CD14-positive monocyte (primary cell): ENCODE measurements around the gene IPO4. TPM values are rescaled to one million over a fixed set of nuclear protein-coding genes. Genes with fewer than 3 reads are reported as not detected.

Experiments used
- DNase-seq, 3 donors: peaks; one replicate each; pipeline ENCODE4 v3.0.0-alpha.2; 2011 to 2022
- H2AFZ ChIP-seq: 2 replicates; pipeline ENCODE4 v1.6.0; 2012; ENCODE audit warnings: mild to moderate bottlenecking, low read depth, low read length, inconsistent platforms; ENCODE audit not compliant: insufficient read depth, poor library complexity, severe bottlenecking
- H3K27ac ChIP-seq, 2 donors: 1 replicate in 1 of 2; 2 replicates in 1 of 2; pipeline ENCODE4 v1.5.1; 2012 to 2013; ENCODE audit warnings: low read length in 2 of 2, control low read depth in 1 of 2, inconsistent platforms in 1 of 2, low read depth in 1 of 2, mild to moderate bottlenecking in 1 of 2
- H3K27me3 ChIP-seq, 2 donors: one replicate each; pipeline versions ENCODE4 v1.6.0 to v1.6.1; 2011 to 2013; ENCODE audit warnings: low read length in 2 of 2; ENCODE audit not compliant: control insufficient read depth in 2 of 2, insufficient read depth in 2 of 2
- H3K36me3 ChIP-seq, 2 donors: replicated peaks in 1 of 2; 1 replicate in 1 of 2; 2 replicates in 1 of 2; pipeline versions ENCODE4 v1.5.1 to v1.6.1; 2012 to 2013; ENCODE audit warnings: low read length in 2 of 2, control low read depth in 1 of 2, inconsistent platforms in 1 of 2, mild to moderate bottlenecking in 1 of 2; ENCODE audit not compliant: insufficient read depth in 2 of 2, control insufficient read depth in 1 of 2
- H3K4me1 ChIP-seq, 2 donors: 1 replicate in 1 of 2; 2 replicates in 1 of 2; pipeline versions ENCODE4 v1.5.1 to v1.6.1; 2012 to 2013; ENCODE audit warnings: low read length in 2 of 2, control low read depth in 1 of 2, inconsistent platforms in 1 of 2, mild to moderate bottlenecking in 1 of 2, moderate library complexity in 1 of 2; ENCODE audit not compliant: insufficient read depth in 2 of 2, control insufficient read depth in 1 of 2
- H3K4me2 ChIP-seq: replicated peaks from 2 replicates; pipeline ENCODE3; 2012; ENCODE audit warnings: low read length, moderate library complexity, mild to moderate bottlenecking; ENCODE audit not compliant: poor library complexity, severe bottlenecking; ENCODE audit errors: extremely low read depth
- H3K4me3 ChIP-seq, 3 experiments: fragments of 200-600 bp in 1 of 3; sonication (generic) in 1 of 3; replicated peaks in 1 of 3; 1 replicate in 2 of 3; 2 replicates in 1 of 3; pipeline ENCODE4 v1.5.1; 2011 to 2013; ENCODE audit warnings: low read length in 3 of 3, mild to moderate bottlenecking in 3 of 3, control low read depth in 2 of 3, low read depth in 2 of 3, inconsistent platforms in 1 of 3, moderate library complexity in 1 of 3
- H3K79me2 ChIP-seq: 2 replicates; pipeline ENCODE4 v1.6.0; 2012; ENCODE audit warnings: mild to moderate bottlenecking, control low read depth, inconsistent platforms, low read length, moderate library complexity; ENCODE audit not compliant: insufficient read depth
- H3K9ac ChIP-seq: 2 replicates; pipeline ENCODE4 v1.6.0; 2017; ENCODE audit warnings: low read length, mild to moderate bottlenecking; ENCODE audit not compliant: insufficient read depth, poor library complexity, severe bottlenecking
- H3K9me3 ChIP-seq, 2 donors: replicated peaks in 1 of 2; 1 replicate in 1 of 2; 2 replicates in 1 of 2; pipeline versions ENCODE4 v1.5.1 to v1.6.1; 2012 to 2013; ENCODE audit warnings: low read length in 2 of 2, control low read depth in 1 of 2; ENCODE audit not compliant: control insufficient read depth in 1 of 2, insufficient read depth in 1 of 2
- H4K20me1 ChIP-seq: 2 replicates; pipeline ENCODE4 v1.6.0; 2012; ENCODE audit warnings: mild to moderate bottlenecking, low read length, control low read depth, moderate library complexity; ENCODE audit not compliant: insufficient read depth
- H3K27ac Mint-ChIP-seq, 7 donors: one replicate each; pipeline ENCODE4 v1.8.0; 2020; ENCODE audit warnings: mild to moderate bottlenecking in 7 of 7, mixed read lengths in 7 of 7, moderate library complexity in 6 of 7, inconsistent platforms in 2 of 7
- H3K27me3 Mint-ChIP-seq, 3 donors: one replicate each; pipeline ENCODE4 v1.8.0; 2021 to 2022; ENCODE audit warnings: low read depth in 3 of 3, mild to moderate bottlenecking in 3 of 3, mixed read lengths in 3 of 3, moderate library complexity in 3 of 3, inconsistent platforms in 1 of 3
- H3K36me3 Mint-ChIP-seq, 2 donors: one replicate each; pipeline ENCODE4 v1.8.0; 2020; ENCODE audit warnings: mixed read lengths in 2 of 2, inconsistent platforms in 1 of 2, mild to moderate bottlenecking in 1 of 2
- H3K4me1 Mint-ChIP-seq: one replicate; pipeline ENCODE4 v1.8.0; 2020; ENCODE audit warnings: mild to moderate bottlenecking, mixed read lengths
- H3K4me3 Mint-ChIP-seq, 2 donors: one replicate each; pipeline ENCODE4 v1.8.0; 2020; ENCODE audit warnings: mild to moderate bottlenecking in 2 of 2, mixed read lengths in 2 of 2, moderate library complexity in 1 of 2
- H3K9me3 Mint-ChIP-seq, 7 donors: one replicate each; pipeline ENCODE4 v1.8.0; 2020 to 2022; ENCODE audit warnings: mixed read lengths in 7 of 7, mild to moderate bottlenecking in 6 of 7, moderate library complexity in 6 of 7, inconsistent platforms in 2 of 7
- WGBS: methylation state at CpG from one replicate; pipeline ENCODE4 v1.1.5; 2013; ENCODE audit warnings: missing lambda C conversion rate; ENCODE audit not compliant: insufficient coverage; 5-methylcytosine and 5-hydroxymethylcytosine counted together
- intact Hi-C, 2 donors: fragments of 100-400 bp; cut with micrococcal nuclease; formaldehyde crosslinking; loops; one replicate each; pipeline versions ENCODE4 v1.15.0 to v1.15.1; 2023
- polyA plus RNA-seq, 3 donors: library from polyadenylated mRNA; depleted of rRNA in 1 of 3; unstranded in 2 of 3; stranded (reverse) in 1 of 3; fragments of 300-500 nt in 2 of 3; fragments of >200 nt in 1 of 3; fragmentation: Illumina TruSeq in 2 of 3; gene quantifications; 1 replicate in 2 of 3; 2 replicates in 1 of 3; pipeline ENCODE4 v1.2.3, GENCODE V29; 2012 to 2021
- TF ChIP-seq, protein P1 (sequence below): fragments of 200-600 bp; IDR thresholded peaks from one replicate; pipeline ENCODE4 v1.8.0; 2022; ENCODE audit warnings: antibody characterized with exemption, mild to moderate bottlenecking

The IPO4 gene
- polyA plus RNA-seq, 3 donors, result 4.1 to 14.2 (median 4.3) TPM

DNA sequence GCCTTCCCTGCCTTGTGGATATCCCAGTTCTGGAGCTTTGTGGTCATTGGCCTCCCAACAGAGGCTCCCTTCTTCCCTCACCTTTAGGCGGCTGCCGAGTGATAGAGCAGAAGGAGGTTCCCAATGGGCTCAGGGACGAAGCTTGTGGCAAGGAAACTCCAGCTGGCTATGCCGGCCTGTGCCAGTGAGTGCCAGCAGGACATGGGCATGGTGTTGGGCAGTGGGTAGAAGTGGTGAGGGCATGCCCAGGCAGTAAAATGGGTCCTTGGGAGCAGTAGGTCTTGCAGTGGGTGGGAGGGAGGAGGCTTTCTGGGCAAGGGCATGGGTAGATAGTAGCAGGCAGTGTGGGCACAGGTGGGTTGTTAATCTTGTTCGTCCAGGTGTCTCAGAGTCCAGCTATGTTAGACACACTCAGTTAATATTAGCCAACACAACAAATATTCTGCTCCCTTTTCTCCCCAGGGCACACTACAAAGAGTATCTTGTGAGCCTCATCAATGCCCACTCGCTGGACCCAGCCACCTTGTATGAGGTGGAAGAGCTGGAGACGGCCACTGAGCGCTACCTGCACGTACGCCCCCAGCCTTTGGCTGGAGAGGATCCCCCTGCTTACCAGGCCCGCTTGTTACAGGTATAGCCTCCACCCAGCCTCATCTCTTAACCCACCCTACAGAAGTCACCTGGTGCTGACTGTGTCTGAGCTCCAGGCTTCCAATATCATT is 28.7 kb downstream of the IPO4 start:
- Histone ChIP-seq H3K9me3 (no peaks in the 10 kb centered on the region), H3K79me2 (peaks cover 42% of the 10 kb centered on the region), H4K20me1 (peaks cover 30% of the 10 kb centered on the region), H2AFZ (no peak overlapping the region), H3K27me3 (no peaks in the 10 kb centered on the region), H3K4me2 (no peak overlapping the region), H3K36me3 (peaks cover 70 to 74% of the 10 kb centered on the region in 2 donors), H3K27ac (peak overlapping the region; percentile 76 to 100), H3K9ac (no peak overlapping the region), H3K4me1 (peaks cover 29 to 53% of the 10 kb centered on the region in 2 donors), H3K4me3 (peak overlapping the region in 1 of 3 experiments; percentile 100)
- peaks cover 46% of the 10 kb centered on the region for H3K4me1 Mint-ChIP-seq
- TF ChIP-seq, protein P1, sequence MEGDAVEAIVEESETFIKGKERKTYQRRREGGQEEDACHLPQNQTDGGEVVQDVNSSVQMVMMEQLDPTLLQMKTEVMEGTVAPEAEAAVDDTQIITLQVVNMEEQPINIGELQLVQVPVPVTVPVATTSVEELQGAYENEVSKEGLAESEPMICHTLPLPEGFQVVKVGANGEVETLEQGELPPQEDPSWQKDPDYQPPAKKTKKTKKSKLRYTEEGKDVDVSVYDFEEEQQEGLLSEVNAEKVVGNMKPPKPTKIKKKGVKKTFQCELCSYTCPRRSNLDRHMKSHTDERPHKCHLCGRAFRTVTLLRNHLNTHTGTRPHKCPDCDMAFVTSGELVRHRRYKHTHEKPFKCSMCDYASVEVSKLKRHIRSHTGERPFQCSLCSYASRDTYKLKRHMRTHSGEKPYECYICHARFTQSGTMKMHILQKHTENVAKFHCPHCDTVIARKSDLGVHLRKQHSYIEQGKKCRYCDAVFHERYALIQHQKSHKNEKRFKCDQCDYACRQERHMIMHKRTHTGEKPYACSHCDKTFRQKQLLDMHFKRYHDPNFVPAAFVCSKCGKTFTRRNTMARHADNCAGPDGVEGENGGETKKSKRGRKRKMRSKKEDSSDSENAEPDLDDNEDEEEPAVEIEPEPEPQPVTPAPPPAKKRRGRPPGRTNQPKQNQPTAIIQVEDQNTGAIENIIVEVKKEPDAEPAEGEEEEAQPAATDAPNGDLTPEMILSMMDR, result no peak
- no peak overlapping the region for H3K4me3 Mint-ChIP-seq
- no peaks in the 10 kb centered on the region for H3K9me3 Mint-ChIP-seq
- DNase-seq, result no peak
- H3K27ac Mint-ChIP-seq, result peak overlapping the region; percentile 76 to 99 (median 97)
- intact Hi-C loops, result loop anchor here in 1 of 2 donors (2.0 kb wide), 1 partner anchor 13 kb away; the partner anchor contains the start of genes PSME2 and RNF31
- no peaks in the 10 kb centered on the region for H3K27me3 Mint-ChIP-seq
- WGBS, result 97% methylated on average over 6 of the region's 11 CpGs
- H3K36me3 Mint-ChIP-seq, result peaks cover 68 to 88% of the 10 kb centered on the region in 2 donors

DNA sequence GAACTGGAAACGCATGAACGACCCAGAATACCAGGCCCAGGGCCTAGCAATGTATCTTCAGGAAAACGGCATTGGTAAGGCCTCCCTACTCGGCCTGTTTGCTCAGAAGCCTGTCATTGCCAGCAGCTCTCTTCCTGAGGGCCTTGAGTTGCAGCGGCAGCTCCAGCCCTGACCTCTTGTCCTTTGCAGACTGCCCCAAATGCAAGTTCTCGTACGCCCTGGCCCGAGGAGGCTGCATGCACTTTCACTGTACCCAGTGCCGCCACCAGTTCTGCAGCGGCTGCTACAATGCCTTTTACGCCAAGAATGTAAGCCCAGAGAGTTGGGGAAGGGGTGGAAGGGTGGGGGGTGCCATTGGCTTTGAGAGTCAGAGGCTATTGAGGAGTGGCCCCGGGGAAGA is 31.3 kb downstream of the IPO4 start:
- H2AFZ ChIP-seq, result no peak overlapping the region
- Mint-ChIP-seq H3K9me3 (no peaks in the 10 kb centered on the region), H3K4me3 (no peak overlapping the region), H3K27me3 (peaks cover 0 to 2% (median 0%) of the 10 kb centered on the region in 3 donors), H3K27ac (peak overlapping the region in 3 of 7 donors; percentile 33 to 80 (median 63)), H3K36me3 (peaks cover 55 to 85% of the 10 kb centered on the region in 2 donors), H3K4me1 (peaks cover 25% of the 10 kb centered on the region)
- H3K9ac ChIP-seq, result no peak overlapping the region
- no peaks in the 10 kb centered on the region for H3K27me3 ChIP-seq
- TF ChIP-seq, protein P1, result no peak
- H3K9me3 ChIP-seq, result no peaks in the 10 kb centered on the region
- H3K79me2 ChIP-seq, result peaks cover 24% of the 10 kb centered on the region
- no peak overlapping the region for H3K4me2 ChIP-seq
- intact Hi-C loops, result no loop called here
- no peak for DNase-seq
- H3K4me1 ChIP-seq, result peaks cover 17 to 27% of the 10 kb centered on the region in 2 donors
- 98% methylated on average over 6 of the region's 12 CpGs for WGBS
- H4K20me1 ChIP-seq, result peaks cover 9% of the 10 kb centered on the region
- H3K36me3 ChIP-seq, result peaks cover 64 to 70% of the 10 kb centered on the region in 2 donors
- H3K27ac ChIP-seq, result peak overlapping the region in 1 of 2 donors; percentile 36
- no peak overlapping the region for H3K4me3 ChIP-seq
